K562 (cell line): ENCODE measurements around the gene RBM45. TPM values are rescaled to one million over a fixed set of nuclear protein-coding genes. Genes with fewer than 3 reads are reported as not detected.
A peak's percentile ranks its signal among the peaks of the same experiment; 100 is the strongest.

Source experiments
- MCM2 ChIP-seq: fragments of 450-650 bp; IDR thresholded peaks from 2 replicates; pipeline ENCODE4 v1.6.1; 2017; ENCODE audit warnings: low read depth, mild to moderate bottlenecking
- SNIP1 ChIP-seq: fragments of 450-650 bp; IDR thresholded peaks from 2 replicates; pipeline ENCODE4 v1.7.1; 2017; ENCODE audit warnings: low read depth, mild to moderate bottlenecking
- ZNF316 ChIP-seq: fragments of 450-650 bp; IDR thresholded peaks from 2 replicates; pipeline ENCODE4 v1.6.1; 2016
- ZNF384 ChIP-seq: IDR thresholded peaks from 2 replicates; pipeline ENCODE4 v1.6.1; 2012; ENCODE audit warnings: low read depth, low read length, improper control_type of control experiment
- polyA plus RNA-seq, 8 experiments: library from polyadenylated mRNA; depleted of rRNA in 4 of 8; stranded (reverse) in 5 of 8; unstranded in 3 of 8; fragments of >200 nt; fragmentation: Nextera tagmentation in 2 of 8; fragmentation: Illumina TruSeq in 1 of 8; extraction: Ambion mirVana in 2 of 8; extraction: Trizol in 1 of 8; gene quantifications; 2 replicates each; pipeline versions ENCODE4 v1.2.1 to v1.2.3, GENCODE V29; 2011 to 2014; ENCODE audit warnings: inconsistent platforms in 1 of 8, missing spikeins in 1 of 8
- total RNA-seq, 7 experiments: library from RNA; depleted of rRNA in 6 of 7; stranded (reverse); fragments of >200 nt in 6 of 7; fragmentation: Illumina TruSeq in 2 of 7; extraction: Trizol in 2 of 7; gene quantifications; 2 replicates each; pipeline versions ENCODE4 v1.2.1 to v1.2.3, GENCODE V29; 2011 to 2021; ENCODE audit warnings: low replicate concordance in 1 of 7
- TF ChIP-seq, protein P1 (sequence below): fragments of 450-650 bp; IDR thresholded peaks from 2 replicates; pipeline ENCODE4 v1.6.1; 2018; ENCODE audit not compliant: partially characterized antibody
- TF ChIP-seq, protein P2 (sequence below), 2 experiments: fragments of 450-650 bp in 1 of 2; IDR thresholded peaks; 2 replicates each; pipeline ENCODE4 v1.6.1; 2011 to 2017; ENCODE audit warnings: low read depth in 2 of 2, antibody characterized with exemption in 1 of 2, borderline replicate concordance in 1 of 2, low read length in 1 of 2, mild to moderate bottlenecking in 1 of 2, mixed read lengths in 1 of 2; ENCODE audit not compliant: control insufficient read depth in 1 of 2
- TF ChIP-seq, protein P3 (sequence below), 2 experiments: fragments of 450-650 bp in 1 of 2; sonication (generic) in 1 of 2; formaldehyde crosslinking in 1 of 2; IDR thresholded peaks; 2 replicates each; pipeline versions ENCODE4 v1.7.1 to v1.9.0; 2016 to 2022; ENCODE audit warnings: inconsistent platforms in 1 of 2, mild to moderate bottlenecking in 1 of 2, missing genetic modification reagents in 1 of 2
- TF ChIP-seq, protein P4 (sequence below): fragments of 200-800 bp; sonication (Bioruptor generic); IDR thresholded peaks from 2 replicates; pipeline ENCODE4 v1.6.1; 2017; ENCODE audit warnings: missing genetic modification characterization, missing compliant biosample characterization

The RBM45 gene
- total and polyA plus RNA-seq, 9 of the 15 experiments (the other 6 are each of a cell fraction or from before 2014, with no cell fraction given) = 6.7 to 22.0 (median 15.0) TPM

DNA sequence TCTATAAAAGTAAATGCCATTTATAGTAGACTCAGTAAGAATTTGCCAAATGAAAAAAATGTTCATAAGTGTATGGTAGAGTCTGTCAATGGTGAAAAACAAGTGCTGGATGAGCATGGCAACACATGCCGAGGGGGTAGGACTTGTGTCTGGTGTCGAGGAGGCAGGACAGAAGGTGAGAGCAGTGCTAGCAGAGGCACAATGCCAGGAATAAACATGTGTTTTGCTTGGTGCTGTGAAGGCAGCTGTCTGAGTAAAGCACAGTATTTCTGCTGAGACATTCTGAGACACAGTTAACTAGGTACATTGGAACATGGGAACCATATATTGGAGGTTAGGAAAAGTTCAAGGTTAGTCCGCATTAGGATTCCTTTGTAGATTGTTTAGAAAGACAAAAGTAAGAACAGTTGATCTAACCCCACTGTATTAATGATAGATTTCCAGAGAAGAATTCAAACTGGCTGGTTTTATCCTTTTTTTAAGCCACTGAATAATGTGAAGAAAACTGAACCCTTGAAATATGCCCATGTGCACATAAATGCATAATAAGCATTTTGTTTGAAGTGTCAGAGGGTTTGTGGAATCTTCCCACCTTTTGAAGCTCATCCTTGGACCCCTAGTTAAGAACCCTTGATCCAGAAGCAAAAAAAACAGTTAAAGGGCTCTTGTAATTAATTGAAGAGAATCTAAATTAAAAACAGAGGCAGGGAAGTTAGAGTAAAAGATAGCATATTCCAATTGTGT is 7.1 kb downstream of the RBM45 start (continued):
- TF ChIP-seq, protein P1, sequence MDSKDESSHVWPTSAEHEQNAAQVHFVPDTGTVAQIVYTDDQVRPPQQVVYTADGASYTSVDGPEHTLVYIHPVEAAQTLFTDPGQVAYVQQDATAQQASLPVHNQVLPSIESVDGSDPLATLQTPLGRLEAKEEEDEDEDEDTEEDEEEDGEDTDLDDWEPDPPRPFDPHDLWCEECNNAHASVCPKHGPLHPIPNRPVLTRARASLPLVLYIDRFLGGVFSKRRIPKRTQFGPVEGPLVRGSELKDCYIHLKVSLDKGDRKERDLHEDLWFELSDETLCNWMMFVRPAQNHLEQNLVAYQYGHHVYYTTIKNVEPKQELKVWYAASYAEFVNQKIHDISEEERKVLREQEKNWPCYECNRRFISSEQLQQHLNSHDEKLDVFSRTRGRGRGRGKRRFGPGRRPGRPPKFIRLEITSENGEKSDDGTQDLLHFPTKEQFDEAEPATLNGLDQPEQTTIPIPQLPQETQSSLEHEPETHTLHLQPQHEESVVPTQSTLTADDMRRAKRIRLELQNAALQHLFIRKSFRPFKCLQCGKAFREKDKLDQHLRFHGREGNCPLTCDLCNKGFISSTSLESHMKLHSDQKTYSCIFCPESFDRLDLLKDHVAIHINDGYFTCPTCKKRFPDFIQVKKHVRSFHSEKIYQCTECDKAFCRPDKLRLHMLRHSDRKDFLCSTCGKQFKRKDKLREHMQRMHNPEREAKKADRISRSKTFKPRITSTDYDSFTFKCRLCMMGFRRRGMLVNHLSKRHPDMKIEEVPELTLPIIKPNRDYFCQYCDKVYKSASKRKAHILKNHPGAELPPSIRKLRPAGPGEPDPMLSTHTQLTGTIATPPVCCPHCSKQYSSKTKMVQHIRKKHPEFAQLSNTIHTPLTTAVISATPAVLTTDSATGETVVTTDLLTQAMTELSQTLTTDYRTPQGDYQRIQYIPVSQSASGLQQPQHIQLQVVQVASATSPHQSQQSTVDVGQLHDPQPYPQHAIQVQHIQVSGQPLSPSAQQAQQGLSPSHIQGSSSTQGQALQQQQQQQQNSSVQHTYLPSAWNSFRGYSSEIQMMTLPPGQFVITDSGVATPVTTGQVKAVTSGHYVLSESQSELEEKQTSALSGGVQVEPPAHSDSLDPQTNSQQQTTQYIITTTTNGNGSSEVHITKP = no peak
- TF ChIP-seq ZNF384 = no peak
- TF ChIP-seq, protein P2, sequence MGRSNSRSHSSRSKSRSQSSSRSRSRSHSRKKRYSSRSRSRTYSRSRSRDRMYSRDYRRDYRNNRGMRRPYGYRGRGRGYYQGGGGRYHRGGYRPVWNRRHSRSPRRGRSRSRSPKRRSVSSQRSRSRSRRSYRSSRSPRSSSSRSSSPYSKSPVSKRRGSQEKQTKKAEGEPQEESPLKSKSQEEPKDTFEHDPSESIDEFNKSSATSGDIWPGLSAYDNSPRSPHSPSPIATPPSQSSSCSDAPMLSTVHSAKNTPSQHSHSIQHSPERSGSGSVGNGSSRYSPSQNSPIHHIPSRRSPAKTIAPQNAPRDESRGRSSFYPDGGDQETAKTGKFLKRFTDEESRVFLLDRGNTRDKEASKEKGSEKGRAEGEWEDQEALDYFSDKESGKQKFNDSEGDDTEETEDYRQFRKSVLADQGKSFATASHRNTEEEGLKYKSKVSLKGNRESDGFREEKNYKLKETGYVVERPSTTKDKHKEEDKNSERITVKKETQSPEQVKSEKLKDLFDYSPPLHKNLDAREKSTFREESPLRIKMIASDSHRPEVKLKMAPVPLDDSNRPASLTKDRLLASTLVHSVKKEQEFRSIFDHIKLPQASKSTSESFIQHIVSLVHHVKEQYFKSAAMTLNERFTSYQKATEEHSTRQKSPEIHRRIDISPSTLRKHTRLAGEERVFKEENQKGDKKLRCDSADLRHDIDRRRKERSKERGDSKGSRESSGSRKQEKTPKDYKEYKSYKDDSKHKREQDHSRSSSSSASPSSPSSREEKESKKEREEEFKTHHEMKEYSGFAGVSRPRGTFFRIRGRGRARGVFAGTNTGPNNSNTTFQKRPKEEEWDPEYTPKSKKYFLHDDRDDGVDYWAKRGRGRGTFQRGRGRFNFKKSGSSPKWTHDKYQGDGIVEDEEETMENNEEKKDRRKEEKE (IDR thresholded peaks at IDR 0.05; ENCODE audit: borderline replicate concordance in 1 of 2, control insufficient read depth in 1 of 2, low read depth in 2 of 2, low read length in 1 of 2) = no peak
- TF ChIP-seq ZNF316 = peak; percentile 69
- no peak for TF ChIP-seq SNIP1
- TF ChIP-seq, protein P3, sequence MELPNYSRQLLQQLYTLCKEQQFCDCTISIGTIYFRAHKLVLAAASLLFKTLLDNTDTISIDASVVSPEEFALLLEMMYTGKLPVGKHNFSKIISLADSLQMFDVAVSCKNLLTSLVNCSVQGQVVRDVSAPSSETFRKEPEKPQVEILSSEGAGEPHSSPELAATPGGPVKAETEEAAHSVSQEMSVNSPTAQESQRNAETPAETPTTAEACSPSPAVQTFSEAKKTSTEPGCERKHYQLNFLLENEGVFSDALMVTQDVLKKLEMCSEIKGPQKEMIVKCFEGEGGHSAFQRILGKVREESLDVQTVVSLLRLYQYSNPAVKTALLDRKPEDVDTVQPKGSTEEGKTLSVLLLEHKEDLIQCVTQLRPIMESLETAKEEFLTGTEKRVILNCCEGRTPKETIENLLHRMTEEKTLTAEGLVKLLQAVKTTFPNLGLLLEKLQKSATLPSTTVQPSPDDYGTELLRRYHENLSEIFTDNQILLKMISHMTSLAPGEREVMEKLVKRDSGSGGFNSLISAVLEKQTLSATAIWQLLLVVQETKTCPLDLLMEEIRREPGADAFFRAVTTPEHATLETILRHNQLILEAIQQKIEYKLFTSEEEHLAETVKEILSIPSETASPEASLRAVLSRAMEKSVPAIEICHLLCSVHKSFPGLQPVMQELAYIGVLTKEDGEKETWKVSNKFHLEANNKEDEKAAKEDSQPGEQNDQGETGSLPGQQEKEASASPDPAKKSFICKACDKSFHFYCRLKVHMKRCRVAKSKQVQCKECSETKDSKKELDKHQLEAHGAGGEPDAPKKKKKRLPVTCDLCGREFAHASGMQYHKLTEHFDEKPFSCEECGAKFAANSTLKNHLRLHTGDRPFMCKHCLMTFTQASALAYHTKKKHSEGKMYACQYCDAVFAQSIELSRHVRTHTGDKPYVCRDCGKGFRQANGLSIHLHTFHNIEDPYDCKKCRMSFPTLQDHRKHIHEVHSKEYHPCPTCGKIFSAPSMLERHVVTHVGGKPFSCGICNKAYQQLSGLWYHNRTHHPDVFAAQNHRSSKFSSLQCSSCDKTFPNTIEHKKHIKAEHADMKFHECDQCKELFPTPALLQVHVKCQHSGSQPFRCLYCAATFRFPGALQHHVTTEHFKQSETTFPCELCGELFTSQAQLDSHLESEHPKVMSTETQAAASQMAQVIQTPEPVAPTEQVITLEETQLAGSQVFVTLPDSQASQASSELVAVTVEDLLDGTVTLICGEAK (IDR thresholded peaks at IDR 0.05) = peak; percentile 49; the same call in 1 of the 2 replicates
- TF ChIP-seq, protein P3 (CRISPR knock-in tag; IDR thresholded peaks at IDR 0.05) = no peak
- TF ChIP-seq, protein P4, sequence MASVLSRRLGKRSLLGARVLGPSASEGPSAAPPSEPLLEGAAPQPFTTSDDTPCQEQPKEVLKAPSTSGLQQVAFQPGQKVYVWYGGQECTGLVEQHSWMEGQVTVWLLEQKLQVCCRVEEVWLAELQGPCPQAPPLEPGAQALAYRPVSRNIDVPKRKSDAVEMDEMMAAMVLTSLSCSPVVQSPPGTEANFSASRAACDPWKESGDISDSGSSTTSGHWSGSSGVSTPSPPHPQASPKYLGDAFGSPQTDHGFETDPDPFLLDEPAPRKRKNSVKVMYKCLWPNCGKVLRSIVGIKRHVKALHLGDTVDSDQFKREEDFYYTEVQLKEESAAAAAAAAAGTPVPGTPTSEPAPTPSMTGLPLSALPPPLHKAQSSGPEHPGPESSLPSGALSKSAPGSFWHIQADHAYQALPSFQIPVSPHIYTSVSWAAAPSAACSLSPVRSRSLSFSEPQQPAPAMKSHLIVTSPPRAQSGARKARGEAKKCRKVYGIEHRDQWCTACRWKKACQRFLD (CRISPR knock-in tag) = no peak
- no peak for TF ChIP-seq MCM2
